Islet of Langerhans (tissue), 1 donor: ENCODE measurements around the gene DPYSL4.

Experiments used
- FAIRE-seq: peaks from one replicate; lab custom pipeline; 2011; peaks lifted over from hg19 to GRCh38; lab: Jason Lieb, UNC

DPYSL4 gene

GRCh38 chr10:132163826-132164515 lies 22.8 kb upstream of the DPYSL4 start:
- no peak for FAIRE-seq

DNA sequence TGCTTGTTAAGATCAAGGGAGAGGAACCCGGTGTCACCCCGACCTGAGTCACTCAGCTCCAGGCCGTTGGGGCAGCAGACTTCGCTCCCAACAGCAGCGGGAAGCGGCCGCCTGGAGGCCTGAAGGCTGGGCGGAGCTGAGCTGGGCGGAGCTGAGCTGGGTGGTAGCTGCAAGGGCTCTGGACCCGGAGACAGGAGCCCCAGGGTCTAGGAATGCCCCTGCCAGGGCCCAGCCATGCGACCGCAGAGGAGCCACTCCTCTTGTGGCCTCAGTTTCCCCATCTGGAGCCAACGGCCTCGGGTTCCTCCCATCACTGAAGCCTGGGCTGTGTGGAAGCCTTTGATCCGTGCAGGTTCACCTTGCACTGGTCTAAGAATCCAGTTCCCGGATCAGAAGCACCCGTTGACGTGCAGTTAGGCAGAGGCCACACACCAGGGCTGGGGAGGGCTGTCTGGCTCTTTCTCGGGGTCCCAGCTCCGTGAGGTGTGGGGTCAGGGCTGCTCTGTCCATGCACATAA lies 21.9 kb upstream of the DPYSL4 start:
- FAIRE-seq = no peak

- no peak for FAIRE-seq
Observed at GRCh38 chr10:132165416-132165980, 21.2 kb upstream of the DPYSL4 start.

GRCh38 chr10:132166216-132166950 lies 20.4 kb upstream of the DPYSL4 start:
- no peak for FAIRE-seq

GRCh38 chr10:132167041-132167674 lies 19.6 kb upstream of the DPYSL4 start:
- no peak for FAIRE-seq

GRCh38 chr10:132167976-132168375 lies 18.8 kb upstream of the DPYSL4 start:
- FAIRE-seq = no peak

- FAIRE-seq = no peak
Observed at GRCh38 chr10:132168571-132169030, 18.1 kb upstream of the DPYSL4 start.

DNA sequence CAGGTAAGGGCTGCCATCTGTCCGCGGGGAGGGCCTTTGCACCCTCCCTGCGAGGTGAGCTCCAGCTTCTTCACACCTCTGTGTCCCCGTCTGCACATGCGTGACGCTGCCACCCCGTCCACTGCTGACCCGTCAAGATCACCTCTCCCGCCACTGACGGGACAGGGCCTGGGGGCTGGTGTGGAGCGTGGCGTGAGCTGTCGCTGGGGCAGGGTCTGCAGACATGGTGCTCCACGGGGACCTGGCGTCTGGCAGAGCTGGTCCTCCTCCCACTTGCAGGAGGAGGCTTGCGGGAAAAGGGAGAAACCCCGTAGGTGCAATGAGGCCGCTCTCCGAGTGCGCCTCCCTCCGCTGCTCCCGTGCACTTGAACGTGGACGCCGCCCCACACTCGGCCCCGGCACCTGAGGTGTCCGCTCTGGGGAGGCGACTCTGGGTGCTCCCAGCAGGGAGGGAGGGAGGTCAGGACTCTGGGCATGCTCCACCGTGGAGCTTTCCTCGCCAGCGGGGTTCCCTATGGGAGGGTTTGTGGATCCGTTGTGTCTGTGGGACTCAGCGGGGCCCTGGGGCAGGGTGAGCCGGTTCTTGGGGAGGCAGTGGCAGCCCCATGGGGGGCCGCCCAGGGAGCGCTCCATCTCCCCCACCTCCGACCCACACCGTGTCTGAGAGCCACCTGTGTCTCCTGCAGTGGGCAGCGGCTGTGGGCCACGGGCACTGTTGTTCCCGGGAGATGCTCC lies 17.6 kb upstream of the DPYSL4 start:
- no peak for FAIRE-seq

GRCh38 chr10:132169766-132170560 lies 16.8 kb upstream of the DPYSL4 start:
- FAIRE-seq = no peak

GRCh38 chr10:132170561-132171361 lies 16.0 kb upstream of the DPYSL4 start:
- FAIRE-seq = no peak

GRCh38 chr10:132172091-132173066 lies 14.4 kb upstream of the DPYSL4 start:
- no peak for FAIRE-seq

DNA sequence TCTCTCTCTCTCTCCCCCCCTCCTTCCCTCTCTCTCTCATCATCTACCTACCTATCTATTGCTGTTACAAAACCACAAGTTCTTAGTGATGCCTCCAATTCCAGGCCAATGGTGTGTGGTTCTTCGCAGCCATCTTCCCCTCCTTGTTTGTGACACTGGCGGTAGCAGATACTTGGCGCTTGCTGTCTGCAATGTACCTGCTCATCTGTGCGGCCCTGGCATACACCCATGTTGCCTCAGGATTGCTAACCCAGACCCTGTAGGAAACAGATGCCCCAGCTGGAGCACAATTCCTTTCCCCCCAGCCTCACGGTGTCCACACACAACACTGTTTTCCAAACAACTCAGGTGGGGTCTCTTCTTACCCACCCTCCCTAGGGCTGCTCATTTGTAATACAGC lies 13.6 kb upstream of the DPYSL4 start:
- FAIRE-seq = no peak

GRCh38 chr10:132174237-132174636 lies 12.5 kb upstream of the DPYSL4 start:
- FAIRE-seq = no peak

DNA sequence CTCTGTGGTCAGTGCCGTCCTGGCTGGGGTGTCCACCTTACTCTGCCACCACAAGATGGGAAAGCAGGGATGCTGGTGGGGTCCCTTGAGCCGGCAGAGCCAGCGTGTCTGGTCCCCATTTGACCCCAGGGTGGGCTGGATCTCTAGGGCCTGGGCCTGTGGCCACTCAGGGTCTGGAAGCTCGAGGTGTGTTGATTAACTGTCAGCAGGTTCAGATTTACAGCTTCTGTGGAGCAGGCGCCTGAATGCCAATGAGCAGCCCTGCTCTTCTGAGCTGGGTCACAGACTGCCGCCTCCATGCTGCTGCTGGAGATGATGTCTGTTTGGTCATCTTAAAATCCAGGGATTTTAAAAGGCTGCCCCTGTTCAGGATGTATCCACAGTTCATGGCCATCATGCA lies 11.3 kb upstream of the DPYSL4 start:
- FAIRE-seq = no peak

GRCh38 chr10:132175907-132176581 lies 10.7 kb upstream of the DPYSL4 start:
- no peak for FAIRE-seq

DNA sequence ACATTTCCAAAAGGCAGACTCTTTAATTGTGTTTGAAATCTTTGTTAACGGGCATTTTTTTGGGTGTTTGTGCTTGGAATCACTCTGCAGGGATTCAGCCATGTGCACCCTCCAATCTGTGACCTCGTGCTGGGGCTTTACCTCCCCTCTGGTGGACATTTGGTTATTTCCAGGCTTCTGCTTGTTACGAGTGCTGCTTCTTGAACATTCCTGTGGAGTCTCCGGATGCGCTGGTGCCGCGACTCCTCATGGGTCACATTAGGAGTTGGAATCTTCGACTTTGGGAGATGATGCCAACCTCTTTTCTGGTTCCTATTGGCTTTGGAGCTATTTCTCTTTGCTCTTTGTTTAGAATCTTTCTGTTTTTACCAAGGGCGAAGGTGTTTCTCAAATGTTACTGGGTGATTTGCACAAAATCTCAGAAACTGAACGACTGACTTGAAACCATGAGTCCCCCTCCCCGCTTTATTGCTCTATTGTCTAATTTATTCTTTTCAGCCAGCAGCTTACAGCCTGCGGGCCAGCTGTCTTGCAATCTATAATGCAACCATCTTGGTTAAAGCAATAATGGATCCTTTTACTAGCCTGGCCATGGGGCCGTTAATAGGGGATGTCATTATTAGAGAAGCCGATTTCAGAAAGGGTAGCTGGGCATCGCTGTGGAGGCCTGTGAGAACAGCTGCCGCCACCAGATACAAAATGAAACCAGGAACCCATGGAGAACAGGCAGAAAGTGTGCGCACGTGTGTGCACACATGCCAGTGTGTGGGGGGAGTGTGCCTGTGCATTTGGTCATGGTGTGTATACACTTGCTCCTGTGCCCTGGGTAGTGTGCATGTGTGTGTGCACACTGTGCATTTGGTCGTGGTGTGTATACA lies 9.9 kb upstream of the DPYSL4 start:
- no peak for FAIRE-seq

DNA sequence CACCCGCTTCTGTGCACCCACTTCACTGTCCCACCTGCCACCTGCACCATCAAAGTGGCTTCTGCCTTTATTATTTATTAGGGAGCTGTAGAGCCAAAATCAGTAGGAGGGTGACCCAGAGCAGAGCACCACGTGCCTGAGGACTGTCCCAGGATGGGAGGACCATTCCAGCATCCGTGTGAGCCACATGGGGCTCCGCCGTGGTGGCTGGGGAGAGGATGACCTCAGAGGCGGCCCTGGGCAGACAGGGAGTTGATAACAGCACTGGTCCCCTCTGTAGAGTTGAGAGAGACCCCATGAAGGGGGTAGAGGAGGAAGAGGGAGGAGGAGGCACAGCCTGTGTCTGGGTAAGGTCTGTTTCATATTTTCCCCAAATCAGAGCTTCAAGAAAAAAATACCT lies 8.7 kb upstream of the DPYSL4 start:
- no peak for FAIRE-seq
